RPMI8226 (cell line): ENCODE data around the gene TMEM235.

Experiments used
- DNase-seq: peaks from one replicate; pipeline ENCODE4 v3.0.0-alpha.2; 2015

Gene TMEM235

DNA sequence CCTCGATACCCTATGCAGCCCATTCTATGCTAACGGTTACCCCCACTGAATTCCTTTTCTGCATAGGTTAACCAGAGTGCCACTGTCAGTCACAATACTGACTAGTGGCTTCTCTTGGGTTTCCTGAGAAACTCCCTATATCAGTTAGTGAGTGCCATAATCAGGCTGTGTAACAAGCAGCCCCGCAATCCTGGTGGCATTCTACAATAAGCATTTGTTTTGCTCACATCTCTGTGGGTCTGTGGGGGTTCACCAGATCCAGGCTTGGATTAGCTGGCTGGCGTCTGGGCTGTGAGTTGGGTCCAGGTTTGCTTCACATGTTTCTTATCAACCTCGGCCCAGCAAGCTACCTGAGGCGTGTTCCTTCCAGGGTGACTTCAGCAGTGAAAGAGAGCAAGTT lies 42.4 kb downstream of the TMEM235 start:
- DNase-seq = no peak

DNA sequence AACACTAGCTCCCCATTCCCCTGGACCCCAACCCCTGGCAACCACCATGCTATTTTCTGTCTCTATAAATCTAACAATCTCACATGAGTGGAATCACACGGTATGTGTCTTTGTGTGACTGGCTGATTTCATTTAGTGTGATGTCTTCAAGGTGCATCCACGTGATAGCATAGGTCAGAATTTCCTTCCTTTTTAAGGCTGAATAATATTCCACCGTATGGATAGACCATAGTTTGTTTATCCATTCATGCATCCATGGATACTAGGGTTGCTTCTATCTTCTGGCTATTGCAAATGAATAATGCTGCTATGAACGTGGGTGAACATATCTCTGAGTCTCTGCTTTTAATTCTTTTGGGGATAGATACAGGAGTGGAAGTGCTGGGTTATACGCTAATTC lies 43.9 kb downstream of the TMEM235 start:
- DNase-seq = no peak

DNA sequence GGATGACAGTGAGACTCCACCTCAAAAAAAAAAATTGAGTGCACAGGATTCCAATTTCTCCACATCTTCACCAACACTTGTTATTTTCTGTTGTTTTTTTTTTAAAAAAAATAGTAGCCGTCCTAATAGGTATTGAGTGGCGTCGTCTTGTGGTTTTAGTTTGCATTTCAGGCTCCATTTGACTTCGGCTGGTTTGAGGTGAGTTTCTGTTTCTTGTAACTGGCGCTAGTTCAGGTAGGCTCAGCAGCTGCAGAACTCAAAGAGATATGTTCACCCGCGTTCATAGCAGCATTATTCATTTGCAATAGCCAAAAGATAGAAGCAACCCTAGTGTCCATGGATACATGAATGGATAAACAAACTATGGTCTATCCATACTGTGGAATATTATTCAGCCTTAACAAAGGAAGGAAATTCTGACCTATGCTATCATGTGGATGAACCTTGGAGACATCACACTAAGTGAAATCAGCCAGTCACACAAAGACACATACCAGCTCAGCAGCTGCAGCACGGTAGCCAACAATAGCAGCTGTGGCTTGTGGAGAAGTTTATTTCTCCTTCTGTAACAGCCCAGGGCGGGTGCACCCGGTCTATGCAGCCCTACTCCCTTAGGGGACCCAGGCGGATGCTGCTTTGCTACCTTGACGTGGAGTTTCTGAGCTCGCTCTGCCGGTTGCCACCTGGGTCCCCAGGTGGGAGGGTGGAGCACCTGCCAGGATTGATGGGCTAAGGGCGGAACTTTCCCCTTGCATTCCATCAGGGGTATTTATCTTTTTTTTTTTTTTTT lies 44.9 kb downstream of the TMEM235 start:
- peak; percentile 92 for DNase-seq

DNA sequence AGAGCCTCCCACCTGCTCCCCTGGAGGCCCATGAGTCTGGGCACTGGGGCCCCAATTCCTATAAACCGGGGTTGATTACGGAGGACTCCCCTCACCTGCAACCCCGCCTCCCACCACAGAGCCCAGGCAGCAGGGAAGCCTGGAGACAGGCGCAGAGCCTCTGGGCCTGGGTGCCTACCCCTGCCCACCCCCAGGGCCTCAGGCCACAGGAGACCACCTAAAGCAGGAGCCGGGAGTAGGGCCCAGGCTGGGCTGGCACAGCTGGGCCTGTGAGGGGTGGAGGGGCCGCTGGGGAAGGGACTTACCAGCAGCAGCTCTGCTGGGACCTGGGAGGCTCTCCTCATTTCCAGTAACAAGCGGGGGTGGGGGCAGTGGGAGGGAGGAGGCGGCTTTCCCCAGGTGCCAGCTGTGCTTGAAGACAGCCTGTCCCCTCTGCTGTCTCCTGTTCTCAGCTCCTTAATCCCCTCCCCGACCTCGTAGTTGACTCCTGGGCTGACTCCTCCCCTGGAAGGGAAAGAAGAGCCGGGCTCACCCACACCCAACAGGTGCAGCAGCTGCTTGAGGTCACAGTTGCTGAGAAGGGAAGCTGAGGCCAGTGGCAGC lies 46.8 kb downstream of the TMEM235 start:
- DNase-seq = peak; percentile 91

DNA sequence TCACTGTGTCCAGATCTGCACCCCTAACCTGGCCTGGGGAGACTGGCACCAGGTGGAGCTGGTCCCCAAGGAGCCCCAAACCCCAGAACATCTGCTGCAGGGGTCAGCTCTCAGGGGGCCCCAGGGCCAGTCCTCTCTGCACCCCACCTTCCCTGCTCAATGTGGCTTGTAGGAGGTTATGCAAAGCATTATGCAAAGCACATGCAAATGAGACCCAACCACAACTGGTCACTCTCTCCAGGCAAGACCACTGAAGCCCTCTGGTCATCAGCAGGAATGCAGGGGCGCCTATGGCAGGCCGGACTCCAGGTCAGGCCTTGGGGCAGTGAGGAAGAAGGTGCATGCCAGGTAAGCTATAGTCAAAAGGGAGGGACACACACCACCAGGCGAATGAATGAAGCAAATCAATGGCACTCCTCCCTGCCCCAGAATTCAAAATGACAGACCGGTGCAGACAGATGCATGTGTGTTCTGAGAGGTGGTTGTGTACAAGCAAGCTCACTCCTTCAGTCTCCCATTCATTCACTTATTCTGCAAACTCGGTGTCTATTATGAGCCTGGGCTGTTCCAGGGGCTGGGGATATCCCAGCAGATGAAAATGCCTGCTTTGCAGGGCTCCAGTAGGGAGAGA lies 48.0 kb downstream of the TMEM235 start:
- no peak for DNase-seq

DNA sequence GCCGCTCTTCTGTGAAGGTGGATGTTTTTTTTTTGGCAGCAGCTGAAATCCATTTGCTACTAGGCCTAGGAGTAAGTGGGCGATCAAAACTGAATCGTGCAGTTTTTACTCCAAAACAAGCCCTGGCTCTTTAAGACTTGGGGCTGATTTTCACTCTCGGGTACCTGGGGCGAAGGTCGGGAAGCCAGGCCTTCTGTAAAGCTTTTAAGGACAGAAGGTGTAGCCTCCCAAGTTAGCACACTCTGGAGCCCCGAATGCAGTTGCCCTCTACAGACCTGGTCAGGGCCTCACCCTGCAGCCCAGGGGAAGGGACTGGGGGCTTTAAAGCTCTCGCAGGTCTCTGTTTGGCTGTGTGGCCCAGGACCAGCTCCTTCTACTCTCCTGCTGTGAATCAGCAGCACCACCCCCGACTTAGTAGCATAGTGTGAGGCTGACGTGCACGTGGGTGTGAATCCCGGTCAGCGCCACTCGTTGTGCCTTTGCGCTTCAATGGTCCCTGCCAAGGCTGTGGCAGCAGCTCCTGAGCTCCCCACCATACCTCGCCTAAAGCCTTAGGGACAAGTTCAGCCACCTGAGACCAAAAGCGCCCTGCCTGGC lies 49.9 kb downstream of the TMEM235 start:
- no peak for DNase-seq

DNA sequence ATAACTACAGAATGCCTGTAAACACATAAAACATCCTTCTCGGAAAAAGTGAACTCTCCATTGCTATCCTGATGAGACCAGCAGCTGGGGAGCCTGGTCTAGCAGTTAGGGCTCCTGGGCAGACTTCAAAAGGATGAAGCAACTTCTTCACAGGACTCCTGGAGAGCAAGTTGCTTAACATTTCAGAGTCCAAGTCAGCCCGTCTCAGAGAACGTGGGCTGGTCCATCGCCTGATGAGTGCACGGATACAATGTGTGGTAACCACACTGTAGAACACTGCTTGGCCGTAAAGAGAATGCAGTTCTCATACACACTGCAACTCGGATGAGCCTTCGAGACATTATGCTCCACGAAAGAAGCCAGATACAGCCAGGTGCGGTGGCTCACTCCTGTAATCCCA lies 52.7 kb downstream of the TMEM235 start:
- no peak for DNase-seq

DNA sequence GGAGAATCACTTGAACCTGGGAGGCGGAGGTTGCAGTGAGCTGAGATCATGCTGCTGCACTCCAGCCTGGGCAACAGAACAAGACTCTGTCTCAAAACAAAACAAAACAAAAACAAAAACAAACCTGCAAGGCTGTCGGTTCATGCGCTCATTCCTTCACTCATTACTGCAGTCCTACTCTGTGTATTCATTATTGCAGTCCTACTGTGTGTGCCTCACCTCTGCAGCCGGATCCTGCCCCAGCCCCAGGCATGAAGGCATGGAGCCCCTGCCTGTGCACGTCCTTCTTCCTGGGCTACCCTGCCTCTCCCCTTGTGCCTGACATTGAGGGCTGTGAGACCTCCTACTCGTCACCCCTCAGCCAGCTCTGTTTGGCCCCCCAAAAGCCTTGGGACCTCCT lies 57.6 kb downstream of the TMEM235 start:
- no peak for DNase-seq

DNA sequence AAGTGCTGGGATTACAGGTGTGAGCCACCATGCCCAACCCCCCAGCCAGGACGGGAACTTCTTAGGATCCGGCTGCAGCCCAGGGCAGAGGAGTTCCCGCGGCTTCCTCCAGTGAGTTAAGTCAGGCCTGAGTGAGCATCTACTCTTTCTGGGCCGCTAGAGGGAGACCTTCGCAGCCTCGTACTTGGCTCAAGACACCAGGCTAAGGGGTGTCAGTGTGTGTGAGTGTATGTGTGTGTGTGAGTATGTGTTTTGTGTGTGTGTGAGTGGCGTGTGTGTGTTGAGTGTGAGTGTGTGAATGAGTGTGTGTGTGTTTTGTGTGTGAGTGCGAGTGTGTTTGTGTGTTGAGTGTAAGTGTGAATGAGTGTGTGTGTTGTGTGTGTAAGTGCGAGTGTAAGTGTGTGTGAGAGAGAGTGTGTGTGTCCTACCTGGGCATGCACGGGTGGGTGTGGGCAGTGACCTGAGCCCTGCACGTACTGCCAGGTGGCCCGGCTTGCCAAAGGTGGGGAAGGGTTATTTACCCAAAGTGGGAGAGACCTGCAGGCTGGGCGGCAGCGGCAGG lies 58.5 kb downstream of the TMEM235 start:
- DNase-seq = peak; percentile 88
